ENCODE data around the gene PEPD. TPM values are rescaled to one million over a fixed set of nuclear protein-coding genes. Genes with fewer than 3 reads are reported as not detected.

The PEPD gene
- total RNA-seq, 1 experiment from 2014 or later, result 83.1 TPM

- ATAC-seq (no peak; the same call in 1 of the 2 replicates), DNase-seq (ENCODE audit: low spot score) (no peak)
- Mint-ChIP-seq H3K4me1 (peaks cover 43% of the 10 kb centered on the region), H3K27ac (peak overlapping the region; percentile 0; the same call in 1 of the 2 replicates), H3K27me3 (ENCODE audit: low read depth) (no peaks in the 10 kb centered on the region), H3K4me3 (no peak overlapping the region), H3K9me3 (peaks cover 3% of the 10 kb centered on the region), H3K36me3 (no peaks in the 10 kb centered on the region)
- CTCF ChIA-PET, result interaction anchor here (0.6 kb wide), 1 partner anchor 186 kb away, joined by 3 read pairs; no protein-coding TSS in a partner anchor
- POLR2A ChIA-PET, result no interaction called here
- TF ChIP-seq GABPB1 (CRISPR knock-in tag; IDR thresholded peaks at IDR 0.05) (no peak), ZNF219 (CRISPR knock-in tag; IDR thresholded peaks at IDR 0.05; ENCODE audit: borderline replicate concordance) (no peak), USF2 (CRISPR knock-in tag; IDR thresholded peaks at IDR 0.05) (no peak), ATF1 (CRISPR knock-in tag; IDR thresholded peaks at IDR 0.05) (no peak), NR3C1 (CRISPR knock-in tag; conservative IDR thresholded peaks at IDR 0.05; ENCODE audit: low read depth) (no peak)
- TF ChIP-seq, protein P1, sequence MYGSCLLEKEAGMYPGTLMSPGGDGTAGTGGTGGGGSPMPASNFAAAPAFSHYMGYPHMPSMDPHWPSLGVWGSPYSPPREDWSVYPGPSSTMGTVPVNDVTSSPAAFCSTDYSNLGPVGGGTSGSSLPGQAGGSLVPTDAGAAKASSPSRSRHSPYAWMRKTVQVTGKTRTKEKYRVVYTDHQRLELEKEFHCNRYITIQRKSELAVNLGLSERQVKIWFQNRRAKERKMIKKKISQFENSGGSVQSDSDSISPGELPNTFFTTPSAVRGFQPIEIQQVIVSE (CRISPR knock-in tag; IDR thresholded peaks at IDR 0.05; ENCODE audit: borderline replicate concordance), result no peak
These were observed 43.3 kb upstream of the PEPD start for GRCh38 chr19:33564836-33565338.

GRCh38 chr19:33562636-33563035 is 41.0 kb upstream of the PEPD start:
- Mint-ChIP-seq H3K27ac (no peak overlapping the region), H3K9me3 (peaks cover 3% of the 10 kb centered on the region), H3K27me3 (ENCODE audit: low read depth) (no peaks in the 10 kb centered on the region; the same call in 1 of the 2 replicates), H3K36me3 (no peaks in the 10 kb centered on the region), H3K4me3 (no peak overlapping the region), H3K4me1 (peaks cover 27% of the 10 kb centered on the region)
- CTCF ChIA-PET, result interaction anchor here (0.9 to 1.7 kb wide), 3 partner anchors 19 to 132 kb away, joined by 3 to 4 read pairs (median 3); no protein-coding TSS in a partner anchor
- POLR2A ChIA-PET, result no interaction called here
- DNase-seq (ENCODE audit: low spot score) (no peak), ATAC-seq (no peak)
- TF ChIP-seq E2F4 (CRISPR knock-in tag; IDR thresholded peaks at IDR 0.05; ENCODE audit: borderline replicate concordance, low read depth), result no peak
- TF ChIP-seq HMGA2 (CRISPR knock-in tag; IDR thresholded peaks at IDR 0.05), result no peak
- no peak for TF ChIP-seq AR (CRISPR knock-in tag; IDR thresholded peaks at IDR 0.05)
- no peak for TF ChIP-seq IRF2 (CRISPR knock-in tag; IDR thresholded peaks at IDR 0.05; ENCODE audit: borderline replicate concordance, low read depth)
- TF ChIP-seq ZBTB43 (CRISPR knock-in tag; IDR thresholded peaks at IDR 0.05), result no peak
- TF ChIP-seq ZNF512 (CRISPR knock-in tag; IDR thresholded peaks at IDR 0.05; ENCODE audit: borderline replicate concordance), result no peak
- no peak for TF ChIP-seq FOXP1 (CRISPR knock-in tag; IDR thresholded peaks at IDR 0.05; ENCODE audit: borderline replicate concordance)
- TF ChIP-seq, protein P2, sequence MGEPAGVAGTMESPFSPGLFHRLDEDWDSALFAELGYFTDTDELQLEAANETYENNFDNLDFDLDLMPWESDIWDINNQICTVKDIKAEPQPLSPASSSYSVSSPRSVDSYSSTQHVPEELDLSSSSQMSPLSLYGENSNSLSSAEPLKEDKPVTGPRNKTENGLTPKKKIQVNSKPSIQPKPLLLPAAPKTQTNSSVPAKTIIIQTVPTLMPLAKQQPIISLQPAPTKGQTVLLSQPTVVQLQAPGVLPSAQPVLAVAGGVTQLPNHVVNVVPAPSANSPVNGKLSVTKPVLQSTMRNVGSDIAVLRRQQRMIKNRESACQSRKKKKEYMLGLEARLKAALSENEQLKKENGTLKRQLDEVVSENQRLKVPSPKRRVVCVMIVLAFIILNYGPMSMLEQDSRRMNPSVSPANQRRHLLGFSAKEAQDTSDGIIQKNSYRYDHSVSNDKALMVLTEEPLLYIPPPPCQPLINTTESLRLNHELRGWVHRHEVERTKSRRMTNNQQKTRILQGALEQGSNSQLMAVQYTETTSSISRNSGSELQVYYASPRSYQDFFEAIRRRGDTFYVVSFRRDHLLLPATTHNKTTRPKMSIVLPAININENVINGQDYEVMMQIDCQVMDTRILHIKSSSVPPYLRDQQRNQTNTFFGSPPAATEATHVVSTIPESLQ (CRISPR knock-in tag; IDR thresholded peaks at IDR 0.05), result no peak
- no peak for TF ChIP-seq EMX1 (CRISPR knock-in tag; IDR thresholded peaks at IDR 0.05)
- TF ChIP-seq GTF2I (CRISPR knock-in tag; conservative IDR thresholded peaks at IDR 0.05), result no peak
- TF ChIP-seq, protein P3, sequence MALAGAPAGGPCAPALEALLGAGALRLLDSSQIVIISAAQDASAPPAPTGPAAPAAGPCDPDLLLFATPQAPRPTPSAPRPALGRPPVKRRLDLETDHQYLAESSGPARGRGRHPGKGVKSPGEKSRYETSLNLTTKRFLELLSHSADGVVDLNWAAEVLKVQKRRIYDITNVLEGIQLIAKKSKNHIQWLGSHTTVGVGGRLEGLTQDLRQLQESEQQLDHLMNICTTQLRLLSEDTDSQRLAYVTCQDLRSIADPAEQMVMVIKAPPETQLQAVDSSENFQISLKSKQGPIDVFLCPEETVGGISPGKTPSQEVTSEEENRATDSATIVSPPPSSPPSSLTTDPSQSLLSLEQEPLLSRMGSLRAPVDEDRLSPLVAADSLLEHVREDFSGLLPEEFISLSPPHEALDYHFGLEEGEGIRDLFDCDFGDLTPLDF (CRISPR knock-in tag; IDR thresholded peaks at IDR 0.05), result no peak
- TF ChIP-seq ZNF281 (CRISPR knock-in tag; IDR thresholded peaks at IDR 0.05), result no peak

Data from WTC11 (cell line).